Ovary (tissue), 3 donors: ENCODE data around the gene MAP1LC3A.

Experiments used
- EP300 ChIP-seq: sonication (generic); formaldehyde crosslinking; IDR thresholded peaks from one replicate; pipeline ENCODE4 v1.6.1; 2017; ENCODE audit warnings: antibody characterized with exemption
- POLR2A ChIP-seq: fragments of 450-650 bp; IDR thresholded peaks from one replicate; pipeline ENCODE4 v1.6.1; 2017; ENCODE audit warnings: antibody characterized with exemption, mild to moderate bottlenecking, moderate library complexity
- TF ChIP-seq, protein P1 (sequence below), 3 donors: fragments of 450-650 bp in 2 of 3; fragments of 200-600 bp in 1 of 3; IDR thresholded peaks; one replicate each; pipeline versions ENCODE4 v1.5.1 to v1.8.0; 2016 to 2022; ENCODE audit warnings: antibody characterized with exemption in 3 of 3, mild to moderate bottlenecking in 1 of 3
- donor health status: DM: no; HTN: no; CAD: no.

DNA sequence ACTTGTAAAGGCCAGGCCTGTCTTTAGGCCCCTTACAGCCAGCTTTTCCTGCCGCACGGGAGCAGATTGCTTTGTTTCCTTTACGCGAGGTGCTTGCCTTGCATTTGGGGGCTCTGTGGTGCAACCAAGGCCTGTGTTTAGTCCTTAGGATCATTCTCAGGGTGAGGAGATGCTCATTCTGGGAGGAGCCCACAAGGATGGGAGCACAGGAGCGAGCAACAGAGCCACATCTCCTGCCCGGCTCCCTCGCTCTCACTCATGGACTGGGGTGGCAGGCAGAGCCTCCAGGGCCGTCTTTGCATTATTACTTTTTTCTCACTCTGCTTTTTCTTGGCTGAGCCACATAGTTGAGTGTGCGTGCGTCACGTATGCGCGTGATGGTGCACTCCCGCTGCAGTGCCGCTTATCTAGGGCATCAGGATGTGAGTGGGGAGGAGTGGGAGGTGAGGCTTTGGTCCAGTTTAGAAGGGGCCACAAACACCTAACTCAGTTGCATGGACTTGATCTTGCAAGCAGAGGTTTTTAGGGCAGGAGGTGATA is 23.1 kb upstream of the MAP1LC3A start:
- TF ChIP-seq EP300 (no peak), POLR2A (no peak)
- TF ChIP-seq, protein P1, sequence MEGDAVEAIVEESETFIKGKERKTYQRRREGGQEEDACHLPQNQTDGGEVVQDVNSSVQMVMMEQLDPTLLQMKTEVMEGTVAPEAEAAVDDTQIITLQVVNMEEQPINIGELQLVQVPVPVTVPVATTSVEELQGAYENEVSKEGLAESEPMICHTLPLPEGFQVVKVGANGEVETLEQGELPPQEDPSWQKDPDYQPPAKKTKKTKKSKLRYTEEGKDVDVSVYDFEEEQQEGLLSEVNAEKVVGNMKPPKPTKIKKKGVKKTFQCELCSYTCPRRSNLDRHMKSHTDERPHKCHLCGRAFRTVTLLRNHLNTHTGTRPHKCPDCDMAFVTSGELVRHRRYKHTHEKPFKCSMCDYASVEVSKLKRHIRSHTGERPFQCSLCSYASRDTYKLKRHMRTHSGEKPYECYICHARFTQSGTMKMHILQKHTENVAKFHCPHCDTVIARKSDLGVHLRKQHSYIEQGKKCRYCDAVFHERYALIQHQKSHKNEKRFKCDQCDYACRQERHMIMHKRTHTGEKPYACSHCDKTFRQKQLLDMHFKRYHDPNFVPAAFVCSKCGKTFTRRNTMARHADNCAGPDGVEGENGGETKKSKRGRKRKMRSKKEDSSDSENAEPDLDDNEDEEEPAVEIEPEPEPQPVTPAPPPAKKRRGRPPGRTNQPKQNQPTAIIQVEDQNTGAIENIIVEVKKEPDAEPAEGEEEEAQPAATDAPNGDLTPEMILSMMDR (IDR thresholded peaks at IDR 0.05): no peak
